ENCODE results near the gene KAZALD1.

Gene KAZALD1, protein sequence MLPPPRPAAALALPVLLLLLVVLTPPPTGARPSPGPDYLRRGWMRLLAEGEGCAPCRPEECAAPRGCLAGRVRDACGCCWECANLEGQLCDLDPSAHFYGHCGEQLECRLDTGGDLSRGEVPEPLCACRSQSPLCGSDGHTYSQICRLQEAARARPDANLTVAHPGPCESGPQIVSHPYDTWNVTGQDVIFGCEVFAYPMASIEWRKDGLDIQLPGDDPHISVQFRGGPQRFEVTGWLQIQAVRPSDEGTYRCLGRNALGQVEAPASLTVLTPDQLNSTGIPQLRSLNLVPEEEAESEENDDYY

DNA sequence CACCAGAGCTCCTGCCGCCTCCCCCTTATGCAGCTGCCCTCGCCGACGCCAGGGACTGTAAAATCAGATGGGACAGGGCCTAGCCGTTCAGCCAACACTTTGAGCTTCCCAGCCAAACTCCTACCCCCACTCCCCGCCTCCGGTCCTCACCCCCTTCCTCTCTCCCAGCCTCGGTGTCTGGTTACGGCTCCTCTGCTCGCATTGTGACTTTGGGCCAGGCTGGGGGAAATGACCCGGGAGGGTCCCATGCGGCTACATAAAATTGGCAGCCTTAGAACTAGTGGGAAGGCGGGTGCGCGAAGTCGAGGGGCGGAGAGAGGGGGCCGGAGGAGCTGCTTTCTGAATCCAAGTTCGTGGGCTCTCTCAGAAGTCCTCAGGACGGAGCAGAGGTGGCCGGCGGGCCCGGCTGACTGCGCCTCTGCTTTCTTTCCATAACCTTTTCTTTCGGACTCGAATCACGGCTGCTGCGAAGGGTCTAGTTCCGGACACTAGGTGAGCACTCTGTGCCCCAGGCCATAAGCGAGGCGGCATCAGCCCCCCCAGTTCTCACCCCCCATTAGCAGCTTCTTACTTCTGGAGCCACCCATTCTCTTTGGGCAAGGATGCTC lies at the start of gene KAZALD1:
KAZALD1 (plus strand) TSS at position 366 of the 608 bp plus-strand sequence. CDS start 604 bp downstream, outside the sequence.
- peak; percentile 34 for DNase-seq

DNA sequence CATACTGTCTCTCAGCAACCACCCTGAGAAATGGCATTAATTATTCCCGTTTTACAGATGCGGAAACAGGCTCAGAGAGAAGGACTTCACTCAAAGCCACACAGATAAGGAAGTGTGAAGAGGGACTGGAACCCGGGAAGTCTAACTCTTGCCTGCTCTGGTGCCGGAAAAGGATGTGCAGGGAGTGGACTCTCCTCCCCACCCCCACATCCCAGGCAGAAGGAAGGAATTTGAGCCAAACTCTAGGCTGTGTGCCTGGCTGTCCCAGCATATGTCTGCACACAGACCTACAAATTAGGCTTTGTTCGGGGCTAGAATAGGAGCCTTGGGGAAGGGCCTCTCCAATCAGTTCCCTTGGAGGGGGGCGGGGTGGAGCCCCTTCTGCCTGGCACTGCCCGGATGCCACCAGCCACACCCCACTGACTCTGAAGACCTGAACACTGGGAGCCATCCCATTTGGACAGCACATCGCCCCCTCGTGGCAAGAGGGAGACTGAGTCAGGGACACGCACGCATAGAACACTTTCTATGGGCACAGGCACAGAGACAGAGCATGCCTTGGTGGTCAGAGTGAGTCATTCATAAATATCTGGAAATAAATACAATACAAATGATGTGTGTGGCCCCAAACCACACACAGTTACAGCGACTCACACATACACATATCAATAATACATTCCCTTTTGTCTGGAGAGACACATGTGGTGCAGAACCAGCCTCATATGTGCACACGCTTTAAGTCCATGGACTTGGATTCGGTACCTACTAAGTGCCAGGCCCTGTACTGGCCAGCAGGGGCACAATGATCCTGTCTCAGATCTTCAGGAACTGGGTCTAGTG lies 49.0 kb upstream of the KAZALD1 start:
- peak; percentile 79 for DNase-seq

DNA sequence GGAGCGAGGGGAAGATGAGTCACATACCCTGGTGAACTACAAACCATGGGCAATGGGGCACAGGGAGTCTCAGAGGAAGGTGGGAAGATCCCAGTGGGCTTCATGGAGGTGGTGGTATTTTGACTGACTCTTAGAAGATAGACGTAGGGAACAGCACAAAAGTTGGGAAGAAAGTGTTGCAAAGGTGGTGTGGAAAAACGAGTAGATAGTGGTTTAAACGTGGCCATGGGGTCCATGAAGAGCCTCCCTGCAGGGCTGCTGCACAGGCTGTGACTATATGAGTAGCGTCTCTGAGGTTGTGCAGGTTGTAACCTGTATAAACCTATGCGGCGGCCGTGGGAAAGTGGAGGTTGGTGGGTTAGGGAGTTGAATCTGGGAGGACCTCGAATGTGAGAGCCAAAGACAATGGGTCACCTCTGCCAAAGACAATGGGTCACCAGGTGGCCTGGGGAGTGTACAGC lies 48.4 kb upstream of the KAZALD1 start:
- DNase-seq, result no peak

DNA sequence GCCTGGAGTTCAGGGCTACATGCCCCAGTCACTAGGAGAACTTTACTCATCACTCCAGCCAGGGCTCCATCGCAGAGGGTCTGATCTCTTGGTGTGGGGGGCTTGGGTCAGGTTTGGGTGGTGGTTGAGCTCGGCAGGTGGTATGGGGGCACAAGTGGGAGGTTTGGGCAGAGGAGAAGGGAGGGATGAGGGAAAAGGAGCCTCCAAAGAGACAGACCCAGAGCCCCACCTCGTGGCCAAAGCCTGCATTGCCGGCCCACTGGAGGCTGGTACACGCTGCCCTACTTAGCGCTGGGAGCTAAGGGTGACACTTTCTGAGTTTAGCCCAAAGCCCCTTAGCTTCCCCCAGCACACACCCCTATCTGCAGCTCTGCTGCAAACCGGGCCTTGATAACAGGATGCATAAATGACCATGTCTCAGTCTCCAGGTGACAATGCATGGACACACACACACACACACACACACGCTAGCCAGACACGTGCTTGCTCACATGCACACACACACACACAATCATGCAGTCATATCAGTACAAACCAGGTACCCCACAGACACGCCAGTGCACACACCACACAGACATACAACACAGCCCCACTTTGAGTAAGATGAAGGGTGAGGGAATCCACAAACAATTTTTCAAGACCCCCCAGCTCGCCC lies 47.4 kb upstream of the KAZALD1 start:
- DNase-seq, result peak; percentile 50

DNA sequence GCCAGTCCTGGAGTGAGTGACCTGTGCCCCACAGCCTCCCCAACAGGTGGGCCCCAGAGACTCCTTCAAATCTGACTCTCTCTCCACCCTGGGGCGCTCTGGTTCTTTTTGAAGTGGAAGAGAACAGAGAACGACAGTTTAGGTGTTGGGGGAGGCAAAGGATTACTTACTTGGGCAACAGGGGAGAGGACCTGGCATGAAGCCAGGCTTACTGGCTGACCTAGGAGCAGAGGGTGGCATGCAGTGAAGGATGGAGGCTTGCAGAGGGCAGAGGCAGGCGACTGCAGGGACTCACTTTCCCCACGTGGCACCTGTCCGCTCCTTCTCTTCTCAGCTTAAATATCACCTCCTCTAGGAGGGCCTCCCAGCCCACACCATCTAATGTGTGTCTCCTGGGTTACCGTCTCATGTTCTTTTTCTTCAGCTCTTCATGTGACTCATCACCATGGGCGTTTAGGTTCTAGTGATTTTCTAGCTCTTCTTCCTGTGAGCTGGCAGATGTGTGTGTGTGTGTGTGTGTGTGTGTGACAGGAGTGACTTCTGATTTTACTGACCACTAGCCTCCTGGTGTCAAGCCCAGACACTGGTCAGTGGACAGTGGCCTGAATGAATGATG lies 46.7 kb upstream of the KAZALD1 start:
- DNase-seq, result no peak

DNA sequence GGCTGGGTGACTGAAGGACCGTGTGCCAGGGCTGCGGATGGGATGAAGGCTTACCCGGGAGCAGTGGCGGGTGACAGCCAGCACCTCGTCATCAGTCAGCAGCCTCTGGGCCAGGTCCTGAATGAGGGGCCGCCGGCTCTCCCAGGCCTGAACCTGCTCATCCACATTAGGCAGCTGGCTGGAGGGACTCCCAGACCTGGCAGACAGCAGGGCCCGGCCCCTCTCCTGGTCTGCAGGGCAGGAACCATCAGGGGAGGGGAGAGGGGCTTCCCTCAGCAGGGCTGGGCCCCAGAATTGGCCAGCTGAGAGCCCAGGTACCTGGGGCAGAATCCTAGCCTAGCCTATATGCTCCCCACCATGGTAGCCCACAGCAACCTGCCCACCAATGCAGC lies 46.2 kb upstream of the KAZALD1 start:
- DNase-seq, result no peak

DNA sequence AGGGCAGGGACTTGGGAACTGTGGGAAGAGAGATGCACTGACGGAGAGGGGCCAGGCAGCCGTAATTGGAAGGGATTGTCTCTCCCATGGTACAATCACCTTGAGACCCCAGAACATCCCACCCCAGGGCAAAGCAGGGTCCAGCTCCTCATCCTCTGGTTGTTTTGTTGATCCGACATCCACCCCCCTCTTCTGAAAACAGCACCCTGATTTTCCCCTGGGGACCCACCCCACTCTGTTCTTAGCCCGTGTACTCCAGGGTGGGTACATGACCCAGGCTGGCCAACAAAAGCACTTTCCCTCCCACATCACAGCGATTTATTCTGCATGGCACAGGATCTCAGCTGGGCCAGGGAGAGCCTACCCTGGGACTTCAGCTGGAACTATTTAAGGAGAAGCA lies 45.0 kb upstream of the KAZALD1 start:
- no peak for DNase-seq

DNA sequence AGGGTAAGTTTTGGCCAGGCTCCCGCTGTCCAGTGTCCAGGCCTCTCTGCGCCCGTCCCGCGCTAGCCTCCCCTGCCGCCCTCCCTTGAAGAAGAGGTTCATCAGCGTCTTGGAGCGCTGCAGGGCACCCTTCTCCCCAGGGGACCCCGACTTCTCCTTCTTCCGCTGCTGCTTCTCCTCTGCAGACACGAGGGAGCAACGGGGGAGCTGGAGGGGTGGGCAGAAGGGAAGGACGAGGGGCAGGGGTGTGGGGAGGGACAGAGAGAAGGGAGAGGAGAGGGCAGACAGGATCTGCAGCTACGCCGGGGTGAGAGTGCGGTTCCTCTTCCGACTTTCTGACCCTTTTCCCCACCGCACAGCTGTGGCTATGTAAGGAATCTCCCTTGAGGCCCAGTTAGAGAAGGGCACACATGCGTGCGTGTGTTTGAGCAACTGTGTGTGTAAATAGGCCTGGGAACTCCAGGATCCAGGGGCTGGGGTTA lies 43.6 kb upstream of the KAZALD1 start:
- DNase-seq, result no peak

DNA sequence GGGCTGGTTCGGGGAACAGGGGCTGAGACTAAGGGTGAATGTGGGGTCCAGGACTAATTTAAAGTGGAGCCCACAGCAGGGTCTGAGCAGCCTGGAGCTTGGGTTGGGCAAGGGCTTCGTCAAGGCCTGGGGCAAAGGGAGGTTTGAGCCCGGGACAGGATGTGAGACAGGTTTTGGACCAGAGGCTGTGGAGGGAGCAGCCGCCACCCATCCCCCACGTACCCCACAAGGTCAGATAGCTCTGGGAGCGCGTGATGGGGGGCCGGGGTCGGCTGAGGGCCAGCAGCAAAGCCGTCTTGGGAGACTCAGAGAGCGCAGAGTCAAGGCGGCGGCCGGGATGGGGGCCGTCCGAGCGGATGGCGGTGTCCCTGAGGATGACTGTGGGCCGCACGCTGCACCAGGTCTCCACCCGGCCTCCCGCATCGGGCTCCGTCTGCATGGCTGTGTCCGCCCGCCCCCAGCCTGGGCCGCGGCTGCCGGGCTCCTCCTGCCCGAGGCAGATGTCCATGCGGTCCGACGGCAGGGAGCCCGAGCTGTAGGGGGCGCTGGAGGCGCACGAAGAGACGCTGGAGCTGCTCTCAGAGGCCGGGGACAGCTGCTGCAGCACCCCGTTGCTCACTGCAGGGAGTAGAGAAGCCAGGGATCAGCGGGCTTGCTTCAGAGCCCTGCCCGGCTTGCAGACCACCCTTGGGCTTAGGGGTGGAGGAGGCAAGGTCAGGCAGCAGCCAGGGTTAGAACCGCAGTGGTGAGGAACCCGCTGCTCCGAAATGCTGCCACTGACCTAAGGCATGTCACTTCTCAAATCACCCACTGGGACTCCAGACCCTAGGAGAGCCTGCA lies 43.0 kb upstream of the KAZALD1 start:
- peak; percentile 67 for DNase-seq

DNA sequence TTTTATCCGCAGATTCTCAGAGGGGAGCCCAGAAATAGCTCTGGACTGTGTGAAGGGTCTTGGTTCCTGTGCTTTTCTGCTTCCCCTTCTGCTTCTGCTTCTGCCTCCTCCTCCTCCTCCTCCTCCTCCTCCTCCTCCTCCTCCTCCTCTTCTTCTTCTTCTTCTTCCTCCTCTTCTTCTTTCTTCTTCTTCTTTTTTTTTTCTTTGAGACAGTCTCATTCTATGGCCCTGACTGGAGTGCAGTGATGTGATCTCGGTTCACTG lies 42.4 kb upstream of the KAZALD1 start:
- no peak for DNase-seq

DNA sequence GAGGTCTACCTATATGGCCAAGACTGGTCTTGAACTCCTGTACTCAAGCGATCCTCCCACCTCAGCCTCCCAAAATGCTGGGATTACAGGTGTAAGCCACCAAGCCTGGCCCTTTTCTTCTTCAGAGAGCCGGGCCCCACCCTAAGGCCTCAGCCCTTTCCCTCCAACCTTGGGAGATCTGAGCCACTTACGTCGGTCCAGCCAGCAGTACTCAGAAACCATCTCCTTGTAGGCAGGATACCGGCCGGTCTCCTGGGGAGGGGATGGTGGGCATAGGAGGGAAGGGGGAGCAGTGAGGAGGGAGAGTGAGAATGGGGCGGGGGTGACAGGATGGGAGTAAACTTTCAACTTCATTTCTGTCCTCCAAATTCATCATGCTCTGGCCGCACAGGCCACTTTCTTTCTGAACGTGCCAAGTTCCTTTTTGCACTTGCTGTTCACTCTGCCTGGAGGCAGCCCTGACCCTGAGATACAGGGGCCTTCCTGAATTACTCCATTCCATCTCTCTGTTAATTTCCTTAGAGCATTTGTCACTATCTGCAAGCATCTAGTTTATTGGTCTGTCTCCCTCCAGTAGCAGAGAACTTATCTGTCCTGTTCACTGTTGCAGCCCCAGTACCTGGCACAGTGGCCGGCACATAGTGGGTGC lies 41.2 kb upstream of the KAZALD1 start:
- DNase-seq, result no peak

DNA sequence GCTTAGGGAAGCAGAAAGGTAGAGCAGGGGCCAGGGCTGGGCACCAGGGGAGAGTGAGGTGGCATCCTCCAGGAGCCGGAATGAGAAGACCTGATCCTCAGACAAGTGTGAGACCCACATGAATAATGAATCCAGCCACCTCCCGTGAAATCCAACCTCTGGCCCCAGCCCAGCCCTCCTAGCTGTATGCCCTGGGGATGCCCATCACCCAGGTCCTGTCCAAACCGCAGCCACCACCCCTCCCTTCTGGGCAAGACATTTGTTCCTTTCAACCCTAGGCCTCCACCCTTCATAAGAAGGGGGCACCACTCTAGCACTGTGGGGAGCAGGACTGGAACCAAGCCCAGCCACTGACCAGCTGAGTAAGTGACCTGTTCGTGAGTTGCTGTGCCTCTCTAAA lies 40.5 kb upstream of the KAZALD1 start:
- DNase-seq, result no peak

DNA sequence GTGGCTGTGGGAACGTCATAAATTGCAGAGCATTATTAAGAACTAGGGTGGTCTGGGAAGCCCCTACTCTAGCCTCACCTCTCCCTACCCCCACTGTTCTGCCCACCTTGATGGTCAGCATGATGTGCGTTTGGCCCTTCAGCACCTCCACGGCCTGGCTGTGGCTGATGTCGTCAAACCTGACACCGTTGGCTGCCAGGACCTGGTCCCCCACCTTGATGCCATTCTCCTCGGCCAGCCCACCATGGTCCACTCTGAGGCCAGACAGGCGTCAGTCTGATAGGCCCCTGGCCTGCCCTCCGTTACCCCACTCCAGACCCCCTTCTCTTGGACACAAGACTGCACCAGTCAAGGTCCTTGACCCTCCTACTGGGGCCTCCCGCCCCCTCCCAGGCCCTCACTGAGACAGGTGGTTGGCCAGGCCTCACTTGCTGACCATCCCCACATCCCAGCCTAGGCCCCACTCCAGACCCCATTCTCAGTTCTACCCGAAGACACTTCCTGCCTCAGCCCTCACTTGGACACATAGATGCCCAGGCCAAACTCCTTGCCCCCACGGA lies 40.0 kb upstream of the KAZALD1 start:
- DNase-seq, result no peak

DNA sequence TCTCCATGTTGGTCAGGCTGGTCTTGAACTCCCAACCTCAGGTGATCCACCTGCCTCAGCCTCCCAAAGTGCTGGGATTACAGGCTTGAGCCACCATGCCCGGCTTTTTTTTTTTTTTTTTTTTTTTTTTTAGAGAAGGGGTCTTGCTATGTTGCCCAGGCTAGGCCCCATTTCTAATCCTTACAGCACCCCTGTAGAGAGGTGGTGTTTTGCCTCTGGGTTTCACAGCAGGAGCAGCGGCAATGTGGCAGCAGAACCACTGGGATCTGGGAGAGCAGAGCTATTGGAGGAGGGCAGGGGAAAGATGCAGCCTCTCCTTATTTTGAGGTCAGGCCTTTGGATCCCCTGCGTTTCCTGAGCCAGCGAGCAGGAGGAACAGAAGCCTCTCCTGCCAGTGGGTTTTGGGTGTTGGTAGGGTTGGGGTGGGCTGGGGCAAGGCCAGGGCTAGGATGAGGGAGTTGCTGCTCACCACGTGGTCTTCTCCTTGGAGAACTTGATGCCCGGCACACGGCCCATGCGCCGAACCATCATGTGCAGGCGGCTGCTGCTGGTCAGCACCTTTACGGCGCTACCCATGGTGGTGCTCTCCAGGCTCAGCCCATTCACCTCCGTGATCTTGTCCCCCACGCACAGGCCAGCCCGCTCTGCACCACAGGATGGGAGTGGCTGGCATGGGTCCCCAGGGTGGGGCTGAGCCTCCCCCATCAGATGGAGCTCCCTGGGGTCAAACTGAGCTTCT lies 38.7 kb upstream of the KAZALD1 start:
- no peak for DNase-seq

DNA sequence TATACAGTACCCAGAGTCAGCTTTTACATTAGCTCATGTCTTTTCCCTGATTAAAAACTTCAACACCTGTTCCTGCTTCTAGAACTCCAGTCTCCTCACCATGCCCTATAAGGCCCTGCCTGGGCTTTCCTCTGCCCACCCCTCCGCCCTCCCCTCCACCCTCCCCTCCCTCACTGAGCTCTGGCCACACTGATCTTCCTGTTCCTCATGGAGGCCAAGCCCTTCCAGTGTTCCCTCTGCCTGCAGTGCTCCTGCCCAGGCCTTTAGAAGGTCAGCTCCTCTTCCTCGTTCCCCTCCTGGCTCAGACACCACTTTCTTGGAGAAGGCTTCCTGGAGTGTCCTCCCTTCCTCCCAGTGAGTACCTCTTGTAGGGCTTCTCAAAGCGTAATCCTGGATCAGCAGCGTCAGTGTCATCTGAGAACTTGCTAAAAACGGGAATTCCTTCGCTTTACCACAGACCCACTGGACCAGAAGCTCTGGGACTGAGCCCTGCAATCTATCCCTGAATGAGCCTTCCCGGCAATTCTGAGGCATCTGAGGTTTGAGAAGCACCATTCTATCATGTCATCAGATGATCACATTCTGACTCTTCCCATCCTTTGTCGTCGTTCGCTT lies 34.6 kb upstream of the KAZALD1 start:
- no peak for DNase-seq

DNA sequence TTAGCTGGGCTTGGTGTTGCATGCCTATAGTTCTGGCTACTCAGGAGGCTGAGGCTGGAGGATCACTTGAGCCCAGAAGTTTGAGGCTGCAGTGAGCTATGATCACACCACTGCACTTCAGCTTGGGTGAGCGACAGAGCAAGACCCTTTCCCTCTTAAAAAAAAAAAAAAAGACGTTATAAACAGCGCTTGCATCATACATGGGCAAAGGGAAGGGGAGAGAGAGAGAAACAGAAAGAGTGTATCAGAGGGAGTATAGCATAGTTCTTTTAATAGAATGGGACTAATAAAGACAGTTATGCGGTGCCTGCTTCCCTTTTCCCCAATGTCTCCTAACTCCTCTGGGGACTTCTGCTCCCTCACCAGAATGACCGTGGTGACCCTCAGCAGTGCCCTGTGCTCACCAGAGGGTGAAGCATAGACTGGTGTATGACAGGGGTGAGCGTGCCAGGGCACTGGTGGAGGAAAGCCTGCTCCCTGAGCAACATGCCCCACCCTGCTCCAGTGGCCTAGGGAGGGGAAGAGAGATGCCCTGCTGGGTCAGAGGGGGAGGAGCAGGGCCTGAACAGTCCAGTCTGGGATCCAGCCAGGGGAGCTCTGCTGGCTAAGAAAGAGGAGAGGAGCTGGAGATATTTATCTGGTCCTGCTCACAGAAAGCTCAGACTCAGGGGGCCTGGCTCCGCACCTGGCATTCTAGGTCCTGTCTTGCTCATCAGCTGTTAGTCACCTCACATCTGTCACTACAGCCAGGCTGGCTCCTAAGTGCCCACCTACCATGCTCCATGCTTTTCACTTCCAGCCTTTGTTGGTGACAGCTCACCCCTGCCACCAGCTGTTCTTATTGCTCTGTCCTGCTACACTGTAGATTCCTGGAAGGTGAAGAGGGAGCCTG lies 33.1 kb upstream of the KAZALD1 start:
- no peak for DNase-seq

DNA sequence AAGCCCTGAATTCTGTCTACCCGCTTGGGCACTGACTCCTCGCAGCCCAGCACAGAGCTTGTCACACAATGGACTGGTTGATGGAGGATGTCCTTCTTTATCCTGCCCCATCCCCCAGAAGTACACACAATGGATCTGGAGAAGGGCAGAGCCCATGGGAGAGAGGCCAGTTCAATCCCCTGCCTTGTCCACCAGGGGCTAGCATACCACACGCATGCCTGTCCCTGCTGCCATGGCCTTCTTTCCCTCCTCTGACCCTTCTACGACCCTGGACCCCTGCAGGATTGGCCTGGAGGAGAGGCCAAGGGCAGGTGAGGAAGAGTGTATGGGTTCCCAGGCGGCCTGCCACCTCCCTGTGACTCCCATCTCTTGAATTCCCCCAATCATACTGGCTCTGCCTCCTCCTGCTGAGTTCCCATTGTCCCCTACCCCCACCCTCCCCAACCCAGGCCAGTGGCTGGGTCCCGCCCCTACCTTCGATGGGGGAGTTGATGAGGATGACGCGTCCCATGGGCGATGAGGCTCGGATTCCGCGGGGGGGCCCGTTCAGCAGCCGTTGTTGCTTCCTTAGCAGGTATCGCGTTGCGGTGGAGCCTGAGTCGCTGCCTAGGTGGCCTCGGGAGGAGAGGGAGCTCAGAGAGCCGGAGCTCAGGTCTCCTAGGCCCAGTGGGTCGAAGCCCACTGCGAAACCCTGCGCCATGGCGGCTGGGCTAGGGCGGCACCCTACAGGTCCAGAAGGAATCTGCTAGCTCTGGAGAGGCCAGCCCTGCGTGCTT lies 32.1 kb upstream of the KAZALD1 start:
- DNase-seq, result no peak
